ENCODE results near the gene PDZD2. TPM values are rescaled to one million over a fixed set of nuclear protein-coding genes. Genes with fewer than 3 reads are reported as not detected.

The PDZD2 gene
- total RNA-seq, 1 donor from 2014 or later: 4.3 TPM

GRCh38 chr5:32150366-32150765 lies 511.4 kb downstream of the PDZD2 start:
- Mint-ChIP-seq H3K27me3 (no peaks in the 10 kb centered on the region), H3K4me3 (no peak overlapping the region), H3K9me3 (no peaks in the 10 kb centered on the region), H3K4me1 (ENCODE audit: unreplicated experiment) (peaks cover 25% of the 10 kb centered on the region), H3K36me3 (peaks cover 12% of the 10 kb centered on the region), H3K27ac (no peak overlapping the region)
- TF ChIP-seq CTCF (conservative IDR thresholded peaks at IDR 0.05): no peak
- DNase-seq (ENCODE audit: extremely low spot score, unreplicated experiment): no peak

GRCh38 chr5:32151198-32151597 lies 512.3 kb downstream of the PDZD2 start:
- Mint-ChIP-seq H3K36me3 (peaks cover 12% of the 10 kb centered on the region), H3K27ac (no peak overlapping the region), H3K9me3 (no peaks in the 10 kb centered on the region), H3K4me3 (no peak overlapping the region), H3K27me3 (no peaks in the 10 kb centered on the region), H3K4me1 (ENCODE audit: unreplicated experiment) (peaks cover 21% of the 10 kb centered on the region)
- no peak for TF ChIP-seq CTCF (conservative IDR thresholded peaks at IDR 0.05)
- DNase-seq (ENCODE audit: extremely low spot score, unreplicated experiment): no peak

- Mint-ChIP-seq H3K36me3 (peaks cover 12% of the 10 kb centered on the region), H3K4me1 (ENCODE audit: unreplicated experiment) (peaks cover 15% of the 10 kb centered on the region), H3K9me3 (no peaks in the 10 kb centered on the region), H3K4me3 (no peak overlapping the region), H3K27ac (no peak overlapping the region), H3K27me3 (no peaks in the 10 kb centered on the region)
- TF ChIP-seq CTCF (conservative IDR thresholded peaks at IDR 0.05): no peak
- DNase-seq (ENCODE audit: extremely low spot score, unreplicated experiment): no peak
These were observed 514.8 kb downstream of the PDZD2 start for GRCh38 chr5:32153723-32154122.

GRCh38 chr5:32155211-32155610 lies 516.3 kb downstream of the PDZD2 start:
- H3K36me3 Mint-ChIP-seq: peaks cover 5% of the 10 kb centered on the region
- TF ChIP-seq CTCF (conservative IDR thresholded peaks at IDR 0.05): no peak

GRCh38 chr5:32156635-32157034 lies 517.7 kb downstream of the PDZD2 start:
- no peak for DNase-seq (ENCODE audit: extremely low spot score, unreplicated experiment)
- Mint-ChIP-seq H3K4me3 (no peak overlapping the region), H3K36me3 (peaks cover 14% of the 10 kb centered on the region), H3K27me3 (no peaks in the 10 kb centered on the region), H3K4me1 (ENCODE audit: unreplicated experiment) (peaks cover 7% of the 10 kb centered on the region), H3K9me3 (no peaks in the 10 kb centered on the region), H3K27ac (no peak overlapping the region)
- TF ChIP-seq CTCF (conservative IDR thresholded peaks at IDR 0.05): no peak

More at GRCh38 chr5:32155211-32155610, 516.3 kb downstream of the PDZD2 start:
- DNase-seq (ENCODE audit: extremely low spot score, unreplicated experiment): no peak
- H3K9me3 Mint-ChIP-seq: no peaks in the 10 kb centered on the region
- H3K4me3 Mint-ChIP-seq: no peak overlapping the region
- H3K27ac Mint-ChIP-seq: no peak overlapping the region
- peaks cover 8% of the 10 kb centered on the region for H3K4me1 Mint-ChIP-seq (ENCODE audit: unreplicated experiment)
- H3K27me3 Mint-ChIP-seq: no peaks in the 10 kb centered on the region

- no peak for TF ChIP-seq CTCF (conservative IDR thresholded peaks at IDR 0.05)
These were observed 518.1 kb downstream of the PDZD2 start for GRCh38 chr5:32157078-32157477.

More at GRCh38 chr5:32157078-32157477, 518.1 kb downstream of the PDZD2 start:
- Mint-ChIP-seq H3K27me3 (no peaks in the 10 kb centered on the region), H3K36me3 (peaks cover 10% of the 10 kb centered on the region), H3K9me3 (no peaks in the 10 kb centered on the region), H3K4me1 (ENCODE audit: unreplicated experiment) (peaks cover 4% of the 10 kb centered on the region), H3K27ac (no peak overlapping the region), H3K4me3 (no peak overlapping the region)
- no peak for DNase-seq (ENCODE audit: extremely low spot score, unreplicated experiment)
